ENCODE data around the gene TOR1AIP2. TPM values are rescaled to one million over a fixed set of nuclear protein-coding genes. Genes with fewer than 3 reads are reported as not detected.
A peak's percentile ranks its signal among the peaks of the same experiment; 100 is the strongest.

The TOR1AIP2 gene
- total RNA-seq, 1 experiment from 2014 or later: 73.9 TPM

DNA sequence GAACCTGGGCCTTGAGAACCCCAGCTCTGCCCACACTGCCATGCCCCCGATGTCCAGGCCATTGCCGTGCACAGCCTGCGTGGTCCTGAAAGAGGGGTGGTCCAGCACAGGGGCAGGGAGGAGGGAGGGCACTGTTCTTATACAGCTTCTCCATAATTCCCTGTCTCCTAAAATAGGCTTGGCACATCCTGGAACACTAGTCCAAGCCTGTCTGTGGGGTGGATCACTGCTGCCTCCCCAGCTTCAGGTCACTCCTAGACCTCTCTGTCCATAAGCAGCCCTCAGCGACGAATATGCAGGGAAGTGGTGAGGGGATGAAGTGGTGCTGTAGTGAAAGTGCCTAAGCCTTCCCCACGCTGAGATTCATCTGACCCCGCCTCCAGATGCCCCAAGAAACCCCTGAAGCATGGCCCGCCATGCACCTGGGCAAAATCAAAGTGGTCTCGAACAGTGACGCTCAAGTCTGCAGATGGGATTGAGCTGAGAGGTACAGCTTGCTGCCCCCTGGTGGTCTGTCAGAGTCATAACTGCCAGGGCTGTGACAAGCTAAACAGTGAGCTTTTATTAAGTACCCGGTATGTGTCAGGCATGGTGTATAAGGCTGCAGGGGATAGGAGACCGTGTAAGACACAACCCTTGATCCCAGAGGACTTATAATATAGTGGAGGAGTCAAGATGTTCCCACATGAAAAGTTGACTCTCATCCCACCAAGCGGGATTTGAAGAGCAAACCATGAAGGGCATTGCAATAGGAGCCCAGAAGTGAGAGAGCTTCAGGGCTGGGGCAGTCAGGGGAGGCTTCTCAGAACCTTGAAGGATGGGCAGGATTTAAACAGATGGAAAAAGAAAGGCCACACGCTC is 67.9 kb downstream of the TOR1AIP2 start:
- Mint-ChIP-seq H3K27me3 (ENCODE audit: low read depth) (peaks cover 30% of the 10 kb centered on the region), H3K36me3 (ENCODE audit: insufficient read depth in 1 of 3, low read depth in 3 of 3) (no peaks in the 10 kb centered on the region), H3K4me1 (peaks cover 4 to 14% of the 10 kb centered on the region in 2 experiments; a peak in 3 of 4 replicates), H3K9me3 (no peaks in the 10 kb centered on the region), H3K27ac (no peak overlapping the region), H3K4me3 (no peak overlapping the region; a peak in 1 of 5 replicates)
- Histone ChIP-seq H2AFZ (ENCODE audit: low read length) (no peak overlapping the region), H4K5ac (ENCODE audit: insufficient read length, low read depth, low read length) (no peak overlapping the region), H3K4me1 (ENCODE audit: insufficient read depth, low read length) (no peaks in the 10 kb centered on the region), H3T11ph (ENCODE audit: low read length) (no peak overlapping the region), H3K18ac (ENCODE audit: insufficient read length, low read depth, low read length) (no peak overlapping the region), H2BK20ac (ENCODE audit: low read depth, low read length, poor library complexity, severe bottlenecking) (no peak overlapping the region), H3K9ac (ENCODE audit: extremely low read depth, insufficient read length, low read length) (no peak overlapping the region), H3K9me3 (ENCODE audit: control insufficient read depth, low read depth, low read length) (no peaks in the 10 kb centered on the region), H3K23ac (ENCODE audit: insufficient read length, low read depth, low read length) (no peak overlapping the region), H3K79me2 (ENCODE audit: insufficient read depth, low read length) (no peaks in the 10 kb centered on the region), H2BK5ac (ENCODE audit: insufficient read length, low read length) (no peak overlapping the region), H3K23me2 (ENCODE audit: insufficient read length, low read depth, low read length, poor library complexity, severe bottlenecking) (peaks cover 6% of the 10 kb centered on the region), H2BK12ac (ENCODE audit: insufficient read length, low read depth, low read length) (no peak overlapping the region), H3K14ac (ENCODE audit: insufficient read depth, low read length) (no peak overlapping the region), H3K79me1 (ENCODE audit: insufficient read depth, low read depth, low read length, poor library complexity, severe bottlenecking) (no peaks in the 10 kb centered on the region), H3K27ac (ENCODE audit: insufficient read length, low read depth, low read length) (no peak overlapping the region), H3K27me3 (ENCODE audit: insufficient read depth, low read length) (no peaks in the 10 kb centered on the region), H3K56ac (ENCODE audit: insufficient read length, low read depth, low read length) (no peak overlapping the region), H3K4me2 (ENCODE audit: insufficient read depth, insufficient read length, low read length) (no peak overlapping the region), H2BK15ac (ENCODE audit: low read depth, low read length) (no peak overlapping the region), H4K8ac (replicated peaks; ENCODE audit: insufficient read length, low read depth, low read length) (no peak overlapping the region), H2AK5ac (ENCODE audit: insufficient read length, low read length) (no peak overlapping the region), H2BK120ac (ENCODE audit: low read depth, low read length, poor library complexity, severe bottlenecking) (no peak overlapping the region), H4K20me1 (ENCODE audit: control insufficient read depth, insufficient read depth, insufficient read length) (no peaks in the 10 kb centered on the region), H4K91ac (ENCODE audit: insufficient read length, low read depth, low read length) (no peak overlapping the region), H3K4ac (ENCODE audit: low read depth, low read length) (no peak overlapping the region)
- no CpG with 5 or more reads among the region's 14 CpGs for WGBS (ENCODE audit: extremely low coverage, insufficient read length, low lambda C conversion rate)
- peak; percentile 84 for DNase-seq
- TF ChIP-seq, protein P1, sequence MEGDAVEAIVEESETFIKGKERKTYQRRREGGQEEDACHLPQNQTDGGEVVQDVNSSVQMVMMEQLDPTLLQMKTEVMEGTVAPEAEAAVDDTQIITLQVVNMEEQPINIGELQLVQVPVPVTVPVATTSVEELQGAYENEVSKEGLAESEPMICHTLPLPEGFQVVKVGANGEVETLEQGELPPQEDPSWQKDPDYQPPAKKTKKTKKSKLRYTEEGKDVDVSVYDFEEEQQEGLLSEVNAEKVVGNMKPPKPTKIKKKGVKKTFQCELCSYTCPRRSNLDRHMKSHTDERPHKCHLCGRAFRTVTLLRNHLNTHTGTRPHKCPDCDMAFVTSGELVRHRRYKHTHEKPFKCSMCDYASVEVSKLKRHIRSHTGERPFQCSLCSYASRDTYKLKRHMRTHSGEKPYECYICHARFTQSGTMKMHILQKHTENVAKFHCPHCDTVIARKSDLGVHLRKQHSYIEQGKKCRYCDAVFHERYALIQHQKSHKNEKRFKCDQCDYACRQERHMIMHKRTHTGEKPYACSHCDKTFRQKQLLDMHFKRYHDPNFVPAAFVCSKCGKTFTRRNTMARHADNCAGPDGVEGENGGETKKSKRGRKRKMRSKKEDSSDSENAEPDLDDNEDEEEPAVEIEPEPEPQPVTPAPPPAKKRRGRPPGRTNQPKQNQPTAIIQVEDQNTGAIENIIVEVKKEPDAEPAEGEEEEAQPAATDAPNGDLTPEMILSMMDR (conservative IDR thresholded peaks at IDR 0.05): peak; percentile 91

Measured in H9 (cell line).